ENCODE results near the gene SIRPA. TPM values are rescaled to one million over a fixed set of nuclear protein-coding genes. Genes with fewer than 3 reads are reported as not detected.

The SIRPA gene
- total and polyA plus RNA-seq, 2 of the 4 experiments (the other 2 are of a cell fraction), result 9.9 to 40.2 TPM

- H3K27ac ChIP-seq (ENCODE audit: insufficient read depth, low read length), result no peak overlapping the region
- no peaks in the 10 kb centered on the region for H3K9me1 ChIP-seq (ENCODE audit: insufficient read depth, low read length)
- H3K56ac ChIP-seq (ENCODE audit: extremely low read depth, insufficient read depth, low read length), result no peak overlapping the region
- H3K9ac ChIP-seq (ENCODE audit: low read depth, low read length), result no peak overlapping the region
- in situ Hi-C loops (cut with MboI; ENCODE audit: low sequenced_read_pairs), result no loop called here
- ATAC-seq (ENCODE audit: low read depth) (no peak), DNase-seq (no peak)
- H3K14ac ChIP-seq (replicated peaks; ENCODE audit: low read depth, low read length), result no peak overlapping the region
- no peak overlapping the region for H2AK9ac ChIP-seq (replicated peaks; ENCODE audit: low read depth, low read length, poor library complexity)
- peaks cover 5% of the 10 kb centered on the region for H3K4me1 ChIP-seq (ENCODE audit: control insufficient read depth, insufficient read depth, low read length)
- H3K4me2 ChIP-seq (ENCODE audit: low read depth, low read length), result no peak overlapping the region
- no peak overlapping the region for H2BK20ac ChIP-seq (ENCODE audit: low read depth, low read length)
- no peak overlapping the region for H3K4ac ChIP-seq (ENCODE audit: low read depth, low read length)
- no peaks in the 10 kb centered on the region for H3K79me1 ChIP-seq (ENCODE audit: low read depth in 1 of 2, low read length in 2 of 2)
- BruUV-seq (replicated peaks), result no TSS peak
- H2BK15ac ChIP-seq (ENCODE audit: low read depth, low read length), result no peak overlapping the region
- H2BK120ac ChIP-seq (ENCODE audit: low read depth, low read length), result no peak overlapping the region
- dilution Hi-C loops (cut with HindIII; ENCODE audit: low sequenced_read_pairs, unreplicated experiment), result no loop called here
- H3K9me3 ChIP-seq (ENCODE audit: control insufficient read depth, insufficient read depth, low read length), result 0 out of 2 replicates have a peak, but pooled peaks cover 2% of the 10 kb centered on the region
- no peak overlapping the region for H2AK5ac ChIP-seq (ENCODE audit: low read depth, low read length)
- H4K8ac ChIP-seq (ENCODE audit: low read depth in 2 of 2, low read length in 2 of 2), result no peak overlapping the region
- H3K23ac ChIP-seq (ENCODE audit: low read depth, low read length), result no peak overlapping the region
- no peak overlapping the region for H4K91ac ChIP-seq (ENCODE audit: insufficient read depth, low read depth, low read length)
- no peak overlapping the region for H3K18ac ChIP-seq (ENCODE audit: low read depth, low read length)
- peaks cover 4% of the 10 kb centered on the region; the same call in 1 of the 2 replicates for H3K27me3 ChIP-seq (ENCODE audit: control insufficient read depth, insufficient read depth, low read length)
- no peak overlapping the region for H2AFZ ChIP-seq (replicated peaks; ENCODE audit: low read length, poor library complexity)
- H3K36me3 ChIP-seq (ENCODE audit: control insufficient read depth, insufficient read depth, low read length), result no peaks in the 10 kb centered on the region
- no peak for TF ChIP-seq MXI1 (IDR thresholded peaks at IDR 0.05; ENCODE audit: borderline replicate concordance, low read depth, low read length)
- POLR2A ChIA-PET (ENCODE audit: unreplicated experiment), result no interaction called here
- intact Hi-C loops (cut with micrococcal nuclease), result no loop called here
- H3K4me3 ChIP-seq (ENCODE audit: insufficient read depth, low read depth, low read length), result no peak overlapping the region
- no peak overlapping the region for H4K5ac ChIP-seq (ENCODE audit: low read depth, low read length)
- CTCF ChIA-PET, result no interaction called here
- no peaks in the 10 kb centered on the region for H4K20me1 ChIP-seq (ENCODE audit: insufficient read depth, low read length)
- no peak overlapping the region for H2BK5ac ChIP-seq (ENCODE audit: low read depth, low read length, poor library complexity, severe bottlenecking)
- no CpG with 5 or more reads among the region's 4 CpGs for WGBS, 2 experiments (ENCODE audit: extremely low coverage in 2 of 2, insufficient read length in 1 of 2)
These were observed 20.0 kb upstream of the SIRPA start for GRCh38 chr20:1875183-1875554.
